GM23338 (cell line): Measurements from ENCODE around the gene VSIG8. TPM values are rescaled to one million over a fixed set of nuclear protein-coding genes. Genes with fewer than 3 reads are reported as not detected.

Experiments used
- ATAC-seq: fragments of 200-7000 bp; cut with Tn5 transposase; 3 replicates; pipeline ENCODE4 v1.9.1; 2020
- DNase-seq: peaks from one replicate; pipeline ENCODE4 v3.0.0-alpha.2; 2015; ENCODE audit warnings: low spot score
- H2AFZ ChIP-seq: fragments of 200-600 bp; sonication (generic); 2 replicates; pipeline ENCODE4 v1.8.0; 2016; ENCODE audit warnings: antibody characterized with exemption, mild to moderate bottlenecking, moderate library complexity
- H3F3A ChIP-seq: fragments of 200-600 bp; sonication (generic); replicated peaks from 2 replicates; pipeline ENCODE4 v1.8.0; 2017; ENCODE audit warnings: antibody characterized with exemption, mixed run types, low read depth
- H3K27ac ChIP-seq: fragments of 200-600 bp; sonication (generic); 2 replicates; pipeline ENCODE4 v1.6.1; 2016; ENCODE audit warnings: low read depth
- H3K27me3 ChIP-seq: fragments of 200-600 bp; sonication (generic); 2 replicates; pipeline ENCODE4 v1.8.0; 2016; ENCODE audit warnings: mild to moderate bottlenecking, mixed run types, moderate library complexity; ENCODE audit not compliant: insufficient read depth
- H3K36me3 ChIP-seq: fragments of 200-600 bp; sonication (generic); 2 replicates; pipeline ENCODE4 v1.8.0; 2016; ENCODE audit warnings: mild to moderate bottlenecking; ENCODE audit not compliant: insufficient read depth
- H3K4me1 ChIP-seq: fragments of 200-600 bp; sonication (generic); 2 replicates; pipeline ENCODE4 v1.8.0; 2016; ENCODE audit warnings: mild to moderate bottlenecking, moderate library complexity; ENCODE audit not compliant: insufficient read depth
- H3K4me2 ChIP-seq: fragments of 200-600 bp; sonication (generic); 2 replicates; pipeline ENCODE4 v1.7.1; 2017; ENCODE audit warnings: mixed run types
- H3K4me3 ChIP-seq: fragments of 200-600 bp; sonication (generic); 2 replicates; pipeline ENCODE4 v1.6.1; 2016; ENCODE audit warnings: mixed run types
- H3K79me2 ChIP-seq: fragments of 200-600 bp; sonication (generic); replicated peaks from 2 replicates; pipeline ENCODE4 v1.8.0; 2017; ENCODE audit warnings: mild to moderate bottlenecking; ENCODE audit not compliant: insufficient read depth
- H3K9me2 ChIP-seq: fragments of 200-600 bp; sonication (generic); 2 replicates; pipeline ENCODE4 v1.8.0; 2017; ENCODE audit not compliant: insufficient read depth
- H4K20me1 ChIP-seq: fragments of 200-600 bp; sonication (generic); replicated peaks from 2 replicates; pipeline ENCODE4 v1.8.0; 2017; ENCODE audit warnings: mild to moderate bottlenecking; ENCODE audit not compliant: insufficient read depth
- H3K27ac Mint-ChIP-seq: 2 replicates; pipeline ENCODE4 v1.8.0; 2020; ENCODE audit warnings: inconsistent platforms, mild to moderate bottlenecking, moderate library complexity, mixed read lengths
- H3K27me3 Mint-ChIP-seq: 3 replicates; pipeline ENCODE4 v1.8.0; 2022; ENCODE audit warnings: low read depth, mild to moderate bottlenecking, moderate library complexity, mixed read lengths, inconsistent platforms; ENCODE audit not compliant: insufficient read depth, poor library complexity
- H3K36me3 Mint-ChIP-seq: 3 replicates; pipeline ENCODE4 v1.8.0; 2021; ENCODE audit warnings: low read depth, mild to moderate bottlenecking, inconsistent platforms, moderate library complexity, mixed read lengths
- H3K4me1 Mint-ChIP-seq: 3 replicates; pipeline ENCODE4 v1.8.0; 2020; ENCODE audit warnings: mild to moderate bottlenecking, inconsistent platforms, mixed read lengths
- H3K4me3 Mint-ChIP-seq: 3 replicates; pipeline ENCODE4 v1.8.0; 2021; ENCODE audit warnings: moderate library complexity, mild to moderate bottlenecking, inconsistent platforms, mixed read lengths
- H3K9me3 Mint-ChIP-seq: 3 replicates; pipeline ENCODE4 v1.8.0; 2020; ENCODE audit warnings: moderate library complexity, mild to moderate bottlenecking, inconsistent platforms, mixed read lengths
- CREB1 ChIP-seq: fragments of 250-450 bp; sonication (Bioruptor Pico); IDR thresholded peaks from 2 replicates; pipeline ENCODE4 v1.5.0; 2020; ENCODE audit warnings: low read depth, mild to moderate bottlenecking, moderate library complexity
- ETS1 ChIP-seq: IDR thresholded peaks from 2 replicates; pipeline ENCODE4 v1.6.1; 2016; ENCODE audit warnings: antibody characterized with exemption
- EZH2 ChIP-seq: fragments of 200-600 bp; sonication (generic); IDR thresholded peaks from one replicate; pipeline ENCODE4 v1.8.0; 2017; ENCODE audit warnings: antibody characterized with exemption, mild to moderate bottlenecking, low read depth; ENCODE audit not compliant: unreplicated experiment
- EZH2phosphoT487 ChIP-seq: fragments of 200-600 bp; sonication (generic); IDR thresholded peaks from one replicate; pipeline ENCODE4 v1.8.1; 2018; ENCODE audit warnings: antibody characterized with exemption; ENCODE audit not compliant: unreplicated experiment
- JUNB ChIP-seq: IDR thresholded peaks from one replicate; pipeline ENCODE4 v1.6.1; 2016; ENCODE audit warnings: antibody characterized with exemption; ENCODE audit not compliant: unreplicated experiment
- NANOG ChIP-seq: IDR thresholded peaks from 2 replicates; pipeline ENCODE4 v1.6.1; 2016; ENCODE audit warnings: antibody characterized with exemption, borderline replicate concordance
- POLR2AphosphoS5 ChIP-seq: IDR thresholded peaks from 2 replicates; pipeline ENCODE4 v1.6.1; 2016; ENCODE audit warnings: antibody characterized with exemption, low read depth
- STAT1 ChIP-seq: IDR thresholded peaks from one replicate; pipeline ENCODE4 v1.6.1; 2016; ENCODE audit warnings: antibody characterized with exemption; ENCODE audit not compliant: unreplicated experiment
- ZNF114 ChIP-seq: fragments of 250-450 bp; sonication (Bioruptor Pico); IDR thresholded peaks from 2 replicates; pipeline ENCODE4 v1.5.0; 2020; ENCODE audit warnings: mild to moderate bottlenecking, moderate library complexity
- ZNF331 ChIP-seq: fragments of 250-450 bp; sonication (Bioruptor Pico); IDR thresholded peaks from 2 replicates; pipeline ENCODE4 v1.5.0; 2020; ENCODE audit warnings: low read depth, mild to moderate bottlenecking, moderate library complexity
- polyA plus RNA-seq: library from polyadenylated mRNA; unstranded; fragments of >200 nt; fragmentation: Nextera tagmentation; extraction: Ambion mirVana; gene quantifications from 2 replicates; pipeline ENCODE4 v1.2.1, GENCODE V29; 2016
- total RNA-seq: library from RNA; depleted of rRNA; stranded (reverse); fragments of >200 nt; shearing (Covaris generic); gene quantifications from 2 replicates; pipeline ENCODE4 v1.2.3, GENCODE V29; 2014
- TF ChIP-seq, protein P1 (sequence below), 2 experiments: fragments of 200-600 bp in 1 of 2; sonication (generic) in 1 of 2; conservative IDR thresholded peaks; 2 replicates each; pipeline versions ENCODE4 v1.5.1 to v1.6.1; 2016 to 2017; ENCODE audit warnings: antibody characterized with exemption in 2 of 2, low read depth in 2 of 2, mild to moderate bottlenecking in 2 of 2, moderate library complexity in 1 of 2
- TF ChIP-seq, protein P2 (sequence below): fragments of 250-450 bp; sonication (Bioruptor Pico); IDR thresholded peaks from 2 replicates; pipeline ENCODE4 v1.5.0; 2020; ENCODE audit warnings: mild to moderate bottlenecking, moderate library complexity

The VSIG8 gene
- total and polyA plus RNA-seq, 2 experiments from 2014 or later, result not detected

DNA sequence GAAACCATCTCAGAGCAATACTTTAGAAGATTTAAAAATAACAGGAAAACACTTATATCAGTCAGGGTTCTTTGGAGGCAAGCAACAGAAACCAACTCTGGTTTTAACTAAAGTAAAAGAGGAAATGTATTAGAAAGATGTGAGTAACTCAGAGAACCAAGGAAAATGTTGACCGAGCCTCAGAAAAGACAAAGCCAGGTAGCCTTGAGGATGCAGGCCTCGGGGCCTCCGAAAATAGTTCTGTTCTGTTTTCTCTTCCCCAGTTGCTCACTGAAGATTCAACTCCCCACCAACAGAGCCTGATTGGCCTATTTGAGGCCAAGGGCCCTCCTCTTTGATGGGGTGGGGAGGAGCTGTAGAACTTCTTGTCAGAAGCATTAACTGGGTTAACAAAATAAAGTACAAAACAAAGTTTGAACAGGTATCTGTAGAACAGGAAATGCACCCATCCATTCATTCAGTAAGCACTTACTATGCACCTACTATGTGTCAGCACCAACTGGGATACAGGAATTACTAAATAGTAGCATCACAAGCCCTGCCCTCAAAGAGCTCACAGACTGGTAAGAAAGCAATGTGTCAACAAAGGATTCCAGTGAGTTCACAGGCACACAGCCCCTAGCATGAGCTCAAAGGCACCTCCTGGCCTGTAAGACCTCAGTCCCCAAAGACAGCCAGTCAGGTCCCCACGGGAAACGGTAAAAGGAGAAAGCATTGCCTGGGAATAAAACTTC, 23.2 kb downstream of the VSIG8 start (continued):
- TF ChIP-seq ZNF331 (CRISPR knock-in tag), result no peak
- no peak for TF ChIP-seq POLR2AphosphoS5

DNA sequence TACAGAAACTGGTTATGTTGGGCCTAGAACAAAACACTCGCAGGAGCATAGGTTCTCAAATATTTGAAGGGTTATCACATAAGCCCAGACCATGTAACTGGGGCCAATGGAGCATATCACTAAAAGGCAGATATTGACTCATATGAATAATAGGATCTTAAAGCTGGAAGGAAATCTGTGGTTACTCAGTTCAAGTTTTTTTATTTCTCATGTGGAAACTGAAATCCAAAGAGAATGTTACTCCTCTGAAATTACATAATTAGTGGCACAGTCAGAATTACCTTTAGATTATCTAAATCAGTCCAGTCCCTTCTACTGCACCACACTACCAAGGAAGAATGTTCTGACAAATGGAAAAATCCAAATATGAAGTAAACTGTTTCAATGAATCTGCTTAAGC, 23.7 kb downstream of the VSIG8 start:
- no peak overlapping the region for H3K4me3 ChIP-seq
- H2AFZ ChIP-seq, result no peak overlapping the region
- Mint-ChIP-seq H3K4me1 (peaks cover 6% of the 10 kb centered on the region; the same call in 2 of the 3 replicates), H3K36me3 (no peaks in the 10 kb centered on the region), H3K4me3 (no peak overlapping the region; the same call in 2 of the 3 replicates), H3K27me3 (peaks cover 5% of the 10 kb centered on the region), H3K9me3 (no peaks in the 10 kb centered on the region), H3K27ac (no peak overlapping the region)
- no peaks in the 10 kb centered on the region for H3K27me3 ChIP-seq
- H3F3A ChIP-seq, result no peaks in the 10 kb centered on the region
- no peaks in the 10 kb centered on the region; the same call in 1 of the 2 replicates for H3K4me1 ChIP-seq
- no peaks in the 10 kb centered on the region for H3K79me2 ChIP-seq
- DNase-seq (no peak), ATAC-seq (no peak)
- H3K4me2 ChIP-seq, result no peak overlapping the region
- H3K36me3 ChIP-seq, result no peaks in the 10 kb centered on the region
- no peak overlapping the region for H3K27ac ChIP-seq
- H3K9me2 ChIP-seq, result no peaks in the 10 kb centered on the region; the same call in 1 of the 2 replicates
- H4K20me1 ChIP-seq, result no peaks in the 10 kb centered on the region
- TF ChIP-seq ZNF331 (CRISPR knock-in tag), result no peak
- TF ChIP-seq POLR2AphosphoS5, result no peak
- TF ChIP-seq JUNB, result no peak
- TF ChIP-seq, protein P1, sequence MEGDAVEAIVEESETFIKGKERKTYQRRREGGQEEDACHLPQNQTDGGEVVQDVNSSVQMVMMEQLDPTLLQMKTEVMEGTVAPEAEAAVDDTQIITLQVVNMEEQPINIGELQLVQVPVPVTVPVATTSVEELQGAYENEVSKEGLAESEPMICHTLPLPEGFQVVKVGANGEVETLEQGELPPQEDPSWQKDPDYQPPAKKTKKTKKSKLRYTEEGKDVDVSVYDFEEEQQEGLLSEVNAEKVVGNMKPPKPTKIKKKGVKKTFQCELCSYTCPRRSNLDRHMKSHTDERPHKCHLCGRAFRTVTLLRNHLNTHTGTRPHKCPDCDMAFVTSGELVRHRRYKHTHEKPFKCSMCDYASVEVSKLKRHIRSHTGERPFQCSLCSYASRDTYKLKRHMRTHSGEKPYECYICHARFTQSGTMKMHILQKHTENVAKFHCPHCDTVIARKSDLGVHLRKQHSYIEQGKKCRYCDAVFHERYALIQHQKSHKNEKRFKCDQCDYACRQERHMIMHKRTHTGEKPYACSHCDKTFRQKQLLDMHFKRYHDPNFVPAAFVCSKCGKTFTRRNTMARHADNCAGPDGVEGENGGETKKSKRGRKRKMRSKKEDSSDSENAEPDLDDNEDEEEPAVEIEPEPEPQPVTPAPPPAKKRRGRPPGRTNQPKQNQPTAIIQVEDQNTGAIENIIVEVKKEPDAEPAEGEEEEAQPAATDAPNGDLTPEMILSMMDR (conservative IDR thresholded peaks at IDR 0.05; ENCODE audit: low read depth in 2 of 2), result no peak
- no peak for TF ChIP-seq EZH2phosphoT487
- TF ChIP-seq EZH2, result no peak
- TF ChIP-seq CREB1, result no peak
- no peak for TF ChIP-seq ZNF114
- TF ChIP-seq ETS1, result no peak
- TF ChIP-seq NANOG, result no peak
- TF ChIP-seq STAT1, result no peak
- TF ChIP-seq, protein P2, sequence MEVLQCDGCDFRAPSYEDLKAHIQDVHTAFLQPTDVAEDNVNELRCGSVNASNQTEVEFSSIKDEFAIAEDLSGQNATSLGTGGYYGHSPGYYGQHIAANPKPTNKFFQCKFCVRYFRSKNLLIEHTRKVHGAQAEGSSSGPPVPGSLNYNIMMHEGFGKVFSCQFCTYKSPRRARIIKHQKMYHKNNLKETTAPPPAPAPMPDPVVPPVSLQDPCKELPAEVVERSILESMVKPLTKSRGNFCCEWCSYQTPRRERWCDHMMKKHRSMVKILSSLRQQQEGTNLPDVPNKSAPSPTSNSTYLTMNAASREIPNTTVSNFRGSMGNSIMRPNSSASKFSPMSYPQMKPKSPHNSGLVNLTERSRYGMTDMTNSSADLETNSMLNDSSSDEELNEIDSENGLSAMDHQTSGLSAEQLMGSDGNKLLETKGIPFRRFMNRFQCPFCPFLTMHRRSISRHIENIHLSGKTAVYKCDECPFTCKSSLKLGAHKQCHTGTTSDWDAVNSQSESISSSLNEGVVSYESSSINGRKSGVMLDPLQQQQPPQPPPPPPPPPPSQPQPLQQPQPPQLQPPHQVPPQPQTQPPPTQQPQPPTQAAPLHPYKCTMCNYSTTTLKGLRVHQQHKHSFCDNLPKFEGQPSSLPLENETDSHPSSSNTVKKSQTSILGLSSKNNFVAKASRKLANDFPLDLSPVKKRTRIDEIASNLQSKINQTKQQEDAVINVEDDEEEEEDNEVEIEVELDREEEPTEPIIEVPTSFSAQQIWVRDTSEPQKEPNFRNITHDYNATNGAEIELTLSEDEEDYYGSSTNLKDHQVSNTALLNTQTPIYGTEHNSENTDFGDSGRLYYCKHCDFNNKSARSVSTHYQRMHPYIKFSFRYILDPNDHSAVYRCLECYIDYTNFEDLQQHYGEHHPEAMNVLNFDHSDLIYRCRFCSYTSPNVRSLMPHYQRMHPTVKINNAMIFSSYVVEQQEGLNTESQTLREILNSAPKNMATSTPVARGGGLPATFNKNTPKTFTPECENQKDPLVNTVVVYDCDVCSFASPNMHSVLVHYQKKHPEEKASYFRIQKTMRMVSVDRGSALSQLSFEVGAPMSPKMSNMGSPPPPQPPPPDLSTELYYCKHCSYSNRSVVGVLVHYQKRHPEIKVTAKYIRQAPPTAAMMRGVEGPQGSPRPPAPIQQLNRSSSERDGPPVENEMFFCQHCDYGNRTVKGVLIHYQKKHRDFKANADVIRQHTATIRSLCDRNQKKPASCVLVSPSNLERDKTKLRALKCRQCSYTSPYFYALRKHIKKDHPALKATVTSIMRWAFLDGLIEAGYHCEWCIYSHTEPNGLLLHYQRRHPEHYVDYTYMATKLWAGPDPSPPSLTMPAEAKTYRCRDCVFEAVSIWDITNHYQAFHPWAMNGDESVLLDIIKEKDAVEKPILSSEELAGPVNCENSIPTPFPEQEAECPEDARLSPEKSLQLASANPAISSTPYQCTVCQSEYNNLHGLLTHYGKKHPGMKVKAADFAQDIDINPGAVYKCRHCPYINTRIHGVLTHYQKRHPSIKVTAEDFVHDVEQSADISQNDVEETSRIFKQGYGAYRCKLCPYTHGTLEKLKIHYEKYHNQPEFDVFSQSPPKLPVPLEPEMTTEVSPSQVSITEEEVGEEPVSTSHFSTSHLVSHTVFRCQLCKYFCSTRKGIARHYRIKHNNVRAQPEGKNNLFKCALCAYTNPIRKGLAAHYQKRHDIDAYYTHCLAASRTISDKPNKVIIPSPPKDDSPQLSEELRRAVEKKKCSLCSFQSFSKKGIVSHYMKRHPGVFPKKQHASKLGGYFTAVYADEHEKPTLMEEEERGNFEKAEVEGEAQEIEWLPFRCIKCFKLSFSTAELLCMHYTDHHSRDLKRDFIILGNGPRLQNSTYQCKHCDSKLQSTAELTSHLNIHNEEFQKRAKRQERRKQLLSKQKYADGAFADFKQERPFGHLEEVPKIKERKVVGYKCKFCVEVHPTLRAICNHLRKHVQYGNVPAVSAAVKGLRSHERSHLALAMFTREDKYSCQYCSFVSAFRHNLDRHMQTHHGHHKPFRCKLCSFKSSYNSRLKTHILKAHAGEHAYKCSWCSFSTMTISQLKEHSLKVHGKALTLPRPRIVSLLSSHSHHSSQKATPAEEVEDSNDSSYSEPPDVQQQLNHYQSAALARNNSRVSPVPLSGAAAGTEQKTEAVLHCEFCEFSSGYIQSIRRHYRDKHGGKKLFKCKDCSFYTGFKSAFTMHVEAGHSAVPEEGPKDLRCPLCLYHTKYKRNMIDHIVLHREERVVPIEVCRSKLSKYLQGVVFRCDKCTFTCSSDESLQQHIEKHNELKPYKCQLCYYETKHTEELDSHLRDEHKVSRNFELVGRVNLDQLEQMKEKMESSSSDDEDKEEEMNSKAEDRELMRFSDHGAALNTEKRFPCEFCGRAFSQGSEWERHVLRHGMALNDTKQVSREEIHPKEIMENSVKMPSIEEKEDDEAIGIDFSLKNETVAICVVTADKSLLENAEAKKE, result no peak
